ENCODE data around the gene NACC2.
A peak's percentile ranks its signal among the peaks of the same experiment; 100 is the strongest.

DNA sequence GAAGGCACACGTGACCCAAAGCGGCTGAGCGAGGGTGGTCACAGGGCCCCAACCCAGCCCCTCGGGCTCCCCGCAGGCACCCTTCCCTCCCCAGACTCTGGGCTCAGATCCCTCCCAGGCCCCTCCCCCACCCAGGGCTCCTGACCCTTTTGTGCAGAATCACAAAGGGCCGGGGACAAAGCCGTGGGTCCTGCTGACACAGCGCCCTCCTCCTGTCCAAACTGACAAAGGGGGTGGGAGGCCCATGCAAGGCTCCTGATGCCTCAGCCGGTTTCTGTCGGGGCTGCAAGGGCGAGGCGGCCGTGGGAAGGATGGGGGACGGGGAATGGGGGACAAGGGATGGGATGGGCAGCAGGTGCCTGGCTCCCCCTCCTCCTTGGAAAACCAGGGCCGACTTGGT lies 90.4 kb downstream of the NACC2 start:
- TF ChIP-seq, protein P1, sequence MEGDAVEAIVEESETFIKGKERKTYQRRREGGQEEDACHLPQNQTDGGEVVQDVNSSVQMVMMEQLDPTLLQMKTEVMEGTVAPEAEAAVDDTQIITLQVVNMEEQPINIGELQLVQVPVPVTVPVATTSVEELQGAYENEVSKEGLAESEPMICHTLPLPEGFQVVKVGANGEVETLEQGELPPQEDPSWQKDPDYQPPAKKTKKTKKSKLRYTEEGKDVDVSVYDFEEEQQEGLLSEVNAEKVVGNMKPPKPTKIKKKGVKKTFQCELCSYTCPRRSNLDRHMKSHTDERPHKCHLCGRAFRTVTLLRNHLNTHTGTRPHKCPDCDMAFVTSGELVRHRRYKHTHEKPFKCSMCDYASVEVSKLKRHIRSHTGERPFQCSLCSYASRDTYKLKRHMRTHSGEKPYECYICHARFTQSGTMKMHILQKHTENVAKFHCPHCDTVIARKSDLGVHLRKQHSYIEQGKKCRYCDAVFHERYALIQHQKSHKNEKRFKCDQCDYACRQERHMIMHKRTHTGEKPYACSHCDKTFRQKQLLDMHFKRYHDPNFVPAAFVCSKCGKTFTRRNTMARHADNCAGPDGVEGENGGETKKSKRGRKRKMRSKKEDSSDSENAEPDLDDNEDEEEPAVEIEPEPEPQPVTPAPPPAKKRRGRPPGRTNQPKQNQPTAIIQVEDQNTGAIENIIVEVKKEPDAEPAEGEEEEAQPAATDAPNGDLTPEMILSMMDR (IDR thresholded peaks at IDR 0.05 in 8 of 11, conservative IDR thresholded peaks at IDR 0.05 in 3 of 11): no peak
- TF ChIP-seq POLR2AphosphoS5 (IDR thresholded peaks at IDR 0.05): peak in 1 of 3 donors; percentile 10
